DMS79 treated with DMSO at 0.1 percent for 48 hours (cell line): ENCODE data around the gene RPL3.

ENCODE experiments used
- DNase-seq: peaks from one replicate; lab custom pipeline; 2025; lab: John Stamatoyannopoulos, UW

Gene RPL3

GRCh38 chr22:39299829-39300178, 19.6 kb downstream of the RPL3 start:
- DNase-seq, result no peak

- no peak for DNase-seq
Observed at GRCh38 chr22:39298241-39298987, 21.0 kb downstream of the RPL3 start.

GRCh38 chr22:39297490-39298240, 21.8 kb downstream of the RPL3 start:
- peak; percentile 28 for DNase-seq

GRCh38 chr22:39296981-39297489, 22.4 kb downstream of the RPL3 start:
- no peak for DNase-seq

- DNase-seq, result no peak
Observed at GRCh38 chr22:39296535-39296934, 22.9 kb downstream of the RPL3 start.

- no peak for DNase-seq
Observed at GRCh38 chr22:39294571-39295468, 24.6 kb downstream of the RPL3 start.

GRCh38 chr22:39293766-39294368, 25.6 kb downstream of the RPL3 start:
- no peak for DNase-seq

GRCh38 chr22:39292561-39293074, 26.8 kb downstream of the RPL3 start:
- no peak for DNase-seq

GRCh38 chr22:39292031-39292462, 27.4 kb downstream of the RPL3 start:
- DNase-seq, result no peak

- DNase-seq, result no peak
Observed at GRCh38 chr22:39291523-39291922, 27.9 kb downstream of the RPL3 start.

GRCh38 chr22:39290724-39291161, 28.7 kb downstream of the RPL3 start:
- DNase-seq, result no peak

- no peak for DNase-seq
Observed at GRCh38 chr22:39289975-39290720, 29.3 kb downstream of the RPL3 start.

GRCh38 chr22:39289533-39289932, 29.9 kb downstream of the RPL3 start:
- no peak for DNase-seq

- DNase-seq, result no peak
Observed at GRCh38 chr22:39288135-39288898, 31.1 kb downstream of the RPL3 start.

GRCh38 chr22:39287076-39287725, 32.2 kb downstream of the RPL3 start:
- no peak for DNase-seq

- no peak for DNase-seq
Observed at GRCh38 chr22:39284983-39285382, 34.4 kb downstream of the RPL3 start.

- no peak for DNase-seq
Observed at GRCh38 chr22:39284142-39284980, 35.1 kb downstream of the RPL3 start.

GRCh38 chr22:39283322-39284141, 35.9 kb downstream of the RPL3 start:
- no peak for DNase-seq
